H9 (cell line): ENCODE data around the gene TPRG1. TPM values are rescaled to one million over a fixed set of nuclear protein-coding genes. Genes with fewer than 3 reads are reported as not detected.

ENCODE experiments used
- DNase-seq: peaks from one replicate; pipeline ENCODE4 v3.0.0-alpha.2; 2017
- H2AFZ ChIP-seq: one replicate; pipeline ENCODE4 v1.6.1; 2013; ENCODE audit warnings: mild to moderate bottlenecking, low read length, control low read depth, moderate library complexity
- H2AK5ac ChIP-seq: 2 replicates; pipeline ENCODE4 v1.6.1; 2013; ENCODE audit warnings: low read length, control low read depth, mixed read lengths; ENCODE audit not compliant: insufficient read length
- H2BK120ac ChIP-seq: one replicate; pipeline ENCODE4 v1.6.1; 2013; ENCODE audit warnings: low read depth, mild to moderate bottlenecking, low read length, control low read depth, inconsistent platforms; ENCODE audit not compliant: poor library complexity, severe bottlenecking
- H2BK12ac ChIP-seq: 2 replicates; pipeline ENCODE4 v1.6.1; 2013; ENCODE audit warnings: low read length, control low read depth, mixed read lengths, low read depth; ENCODE audit not compliant: insufficient read length
- H2BK15ac ChIP-seq: 2 replicates; pipeline ENCODE4 v1.6.1; 2013; ENCODE audit warnings: low read depth, low read length, control low read depth
- H2BK20ac ChIP-seq: one replicate; pipeline ENCODE4 v1.6.1; 2013; ENCODE audit warnings: low read depth, mild to moderate bottlenecking, low read length, control low read depth, inconsistent platforms; ENCODE audit not compliant: poor library complexity, severe bottlenecking
- H2BK5ac ChIP-seq: 2 replicates; pipeline ENCODE4 v1.6.1; 2013; ENCODE audit warnings: low read length, control low read depth, mixed read lengths; ENCODE audit not compliant: insufficient read length
- H3K14ac ChIP-seq: 2 replicates; pipeline ENCODE4 v1.6.1; 2013; ENCODE audit warnings: low read length, control low read depth; ENCODE audit not compliant: insufficient read depth
- H3K18ac ChIP-seq: 2 replicates; pipeline ENCODE4 v1.6.1; 2013; ENCODE audit warnings: low read depth, mild to moderate bottlenecking, mixed read lengths, low read length, control low read depth; ENCODE audit not compliant: insufficient read length
- H3K23ac ChIP-seq: 2 replicates; pipeline ENCODE4 v1.6.1; 2013; ENCODE audit warnings: low read length, control low read depth, mixed read lengths, low read depth; ENCODE audit not compliant: insufficient read length
- H3K23me2 ChIP-seq: 2 replicates; pipeline ENCODE4 v1.6.1; 2013; ENCODE audit warnings: low read depth, mild to moderate bottlenecking, mixed read lengths, low read length, control low read depth; ENCODE audit not compliant: insufficient read length, poor library complexity, severe bottlenecking
- H3K27ac ChIP-seq: 2 replicates; pipeline ENCODE4 v1.5.1; 2013; ENCODE audit warnings: low read length, control low read depth, mixed read lengths, low read depth; ENCODE audit not compliant: insufficient read length
- H3K27me3 ChIP-seq: 2 replicates; pipeline ENCODE4 v1.6.1; 2013; ENCODE audit warnings: low read length, control low read depth, inconsistent platforms; ENCODE audit not compliant: insufficient read depth
- H3K4ac ChIP-seq: 2 replicates; pipeline ENCODE4 v1.6.1; 2013; ENCODE audit warnings: low read depth, mild to moderate bottlenecking, control low read depth, inconsistent platforms, low read length, moderate library complexity
- H3K4me1 ChIP-seq: 2 replicates; pipeline ENCODE4 v1.6.1; 2013; ENCODE audit warnings: low read length, control low read depth, inconsistent platforms; ENCODE audit not compliant: insufficient read depth
- H3K4me2 ChIP-seq: 2 replicates; pipeline ENCODE4 v1.6.1; 2013; ENCODE audit warnings: low read length, control low read depth, mixed read lengths; ENCODE audit not compliant: insufficient read length, insufficient read depth
- H3K56ac ChIP-seq: 2 replicates; pipeline ENCODE4 v1.6.1; 2013; ENCODE audit warnings: low read depth, mild to moderate bottlenecking, mixed read lengths, low read length, control low read depth; ENCODE audit not compliant: insufficient read length
- H3K79me1 ChIP-seq: 2 replicates; pipeline ENCODE4 v1.6.1; 2013; ENCODE audit warnings: low read depth, mild to moderate bottlenecking, moderate library complexity, low read length, control low read depth, inconsistent platforms; ENCODE audit not compliant: insufficient read depth, poor library complexity, severe bottlenecking
- H3K79me2 ChIP-seq: 2 replicates; pipeline ENCODE4 v1.6.1; 2013; ENCODE audit warnings: low read length, control low read depth, inconsistent platforms; ENCODE audit not compliant: insufficient read depth
- H3K9ac ChIP-seq: 2 replicates; pipeline ENCODE4 v1.6.1; 2013; ENCODE audit warnings: low read length, control low read depth, mixed read lengths; ENCODE audit not compliant: insufficient read length; ENCODE audit errors: extremely low read depth
- H3K9me3 ChIP-seq: one replicate; pipeline ENCODE4 v1.6.1; 2013; ENCODE audit warnings: low read depth, low read length, inconsistent platforms; ENCODE audit not compliant: control insufficient read depth
- H3T11ph ChIP-seq: one replicate; pipeline ENCODE4 v1.6.1; 2013; ENCODE audit warnings: mild to moderate bottlenecking, low read length, control low read depth, inconsistent platforms
- H4K20me1 ChIP-seq: one replicate; pipeline ENCODE4 v1.6.1; 2013; ENCODE audit not compliant: control insufficient read depth, insufficient read length, insufficient read depth
- H4K5ac ChIP-seq: 2 replicates; pipeline ENCODE4 v1.6.1; 2013; ENCODE audit warnings: low read depth, mild to moderate bottlenecking, mixed read lengths, low read length, control low read depth; ENCODE audit not compliant: insufficient read length
- H4K8ac ChIP-seq: replicated peaks from 2 replicates; pipeline ENCODE4 v1.6.1; 2013; ENCODE audit warnings: low read length, control low read depth, mixed read lengths, low read depth; ENCODE audit not compliant: insufficient read length
- H4K91ac ChIP-seq: 2 replicates; pipeline ENCODE4 v1.6.1; 2013; ENCODE audit warnings: low read depth, mild to moderate bottlenecking, moderate library complexity, mixed read lengths, low read length, control low read depth; ENCODE audit not compliant: insufficient read length
- H3K27ac Mint-ChIP-seq, 3 experiments: 2 replicates in 2 of 3; 3 replicates in 1 of 3; pipeline ENCODE4 v1.8.0; 2020 to 2021; ENCODE audit warnings: mixed read lengths in 3 of 3, mild to moderate bottlenecking in 1 of 3, moderate library complexity in 1 of 3
- H3K27me3 Mint-ChIP-seq: 2 replicates; pipeline ENCODE4 v1.8.0; 2021; ENCODE audit warnings: low read depth, mild to moderate bottlenecking, moderate library complexity, mixed read lengths
- H3K36me3 Mint-ChIP-seq, 3 experiments: 2 replicates in 2 of 3; 3 replicates in 1 of 3; pipeline ENCODE4 v1.8.0; 2020 to 2021; ENCODE audit warnings: low read depth in 3 of 3, mixed read lengths in 3 of 3; ENCODE audit not compliant: insufficient read depth in 1 of 3
- H3K4me1 Mint-ChIP-seq, 2 experiments: 2 replicates each; pipeline ENCODE4 v1.8.0; 2020; ENCODE audit warnings: mixed read lengths in 2 of 2
- H3K4me3 Mint-ChIP-seq, 2 experiments: 2 replicates in 1 of 2; 3 replicates in 1 of 2; pipeline ENCODE4 v1.8.0; 2020 to 2021; ENCODE audit warnings: mild to moderate bottlenecking in 2 of 2, mixed read lengths in 2 of 2, moderate library complexity in 1 of 2
- H3K9me3 Mint-ChIP-seq, 2 experiments: 2 replicates in 1 of 2; 3 replicates in 1 of 2; pipeline ENCODE4 v1.8.0; 2020; ENCODE audit warnings: mild to moderate bottlenecking in 2 of 2, mixed read lengths in 2 of 2, moderate library complexity in 1 of 2
- total RNA-seq: library from RNA; stranded (reverse); gene quantifications from 2 replicates; pipeline ENCODE4 v1.2.1, GENCODE V29; 2021
- TF ChIP-seq, protein P1 (sequence below): fragments of 200-600 bp; sonication (generic); conservative IDR thresholded peaks from 3 replicates; pipeline ENCODE4 v1.8.0; 2021; ENCODE audit warnings: antibody characterized with exemption, mild to moderate bottlenecking

Gene TPRG1
- total RNA-seq, 1 experiment from 2014 or later: 0.66 TPM

DNA sequence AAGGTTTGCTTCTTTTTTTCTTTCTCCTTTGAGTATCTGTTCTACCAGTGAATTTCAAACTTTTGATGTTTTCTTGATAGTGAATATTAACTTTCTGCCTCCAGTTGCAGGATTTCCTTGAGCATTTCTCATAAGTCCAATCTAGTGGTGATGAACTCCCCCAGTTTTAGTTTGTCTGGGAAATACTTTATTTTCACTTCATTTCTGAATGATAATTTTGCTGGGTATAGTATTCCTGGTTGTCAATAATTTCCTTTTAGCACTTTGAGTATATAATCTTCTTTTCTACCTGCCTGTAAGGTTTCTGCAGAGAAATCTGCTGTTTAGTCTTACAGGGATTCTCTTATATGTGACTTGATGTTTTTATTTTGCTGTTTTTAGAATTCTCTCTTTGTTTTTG is 21.0 kb downstream of the TPRG1 start:
- peaks cover 3 to 15% (median 3%) of the 10 kb centered on the region in 3 experiments; a peak in 6 of 7 replicates for H3K36me3 Mint-ChIP-seq
- TF ChIP-seq, protein P1, sequence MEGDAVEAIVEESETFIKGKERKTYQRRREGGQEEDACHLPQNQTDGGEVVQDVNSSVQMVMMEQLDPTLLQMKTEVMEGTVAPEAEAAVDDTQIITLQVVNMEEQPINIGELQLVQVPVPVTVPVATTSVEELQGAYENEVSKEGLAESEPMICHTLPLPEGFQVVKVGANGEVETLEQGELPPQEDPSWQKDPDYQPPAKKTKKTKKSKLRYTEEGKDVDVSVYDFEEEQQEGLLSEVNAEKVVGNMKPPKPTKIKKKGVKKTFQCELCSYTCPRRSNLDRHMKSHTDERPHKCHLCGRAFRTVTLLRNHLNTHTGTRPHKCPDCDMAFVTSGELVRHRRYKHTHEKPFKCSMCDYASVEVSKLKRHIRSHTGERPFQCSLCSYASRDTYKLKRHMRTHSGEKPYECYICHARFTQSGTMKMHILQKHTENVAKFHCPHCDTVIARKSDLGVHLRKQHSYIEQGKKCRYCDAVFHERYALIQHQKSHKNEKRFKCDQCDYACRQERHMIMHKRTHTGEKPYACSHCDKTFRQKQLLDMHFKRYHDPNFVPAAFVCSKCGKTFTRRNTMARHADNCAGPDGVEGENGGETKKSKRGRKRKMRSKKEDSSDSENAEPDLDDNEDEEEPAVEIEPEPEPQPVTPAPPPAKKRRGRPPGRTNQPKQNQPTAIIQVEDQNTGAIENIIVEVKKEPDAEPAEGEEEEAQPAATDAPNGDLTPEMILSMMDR: no peak
- Histone ChIP-seq H3K4me1 (no peaks in the 10 kb centered on the region), H3K9me3 (no peaks in the 10 kb centered on the region), H2AK5ac (no peak overlapping the region), H3K27ac (no peak overlapping the region), H4K8ac (no peak overlapping the region), H3K4me2 (no peak overlapping the region), H3K56ac (no peak overlapping the region), H2BK5ac (no peak overlapping the region), H4K20me1 (no peaks in the 10 kb centered on the region), H3K18ac (no peak overlapping the region), H3K79me1 (no peaks in the 10 kb centered on the region), H3K27me3 (no peaks in the 10 kb centered on the region), H3K23me2 (no peaks in the 10 kb centered on the region), H3T11ph (no peak overlapping the region), H3K14ac (no peak overlapping the region), H3K4ac (no peak overlapping the region), H2BK120ac (no peak overlapping the region), H4K5ac (no peak overlapping the region), H3K79me2 (no peaks in the 10 kb centered on the region), H3K9ac (no peak overlapping the region), H2BK20ac (no peak overlapping the region), H2AFZ (no peak overlapping the region), H3K23ac (no peak overlapping the region), H4K91ac (no peak overlapping the region), H2BK15ac (no peak overlapping the region), H2BK12ac (no peak overlapping the region)
- DNase-seq: no peak
- H3K27ac Mint-ChIP-seq: no peak overlapping the region
- H3K27me3 Mint-ChIP-seq: no peaks in the 10 kb centered on the region
- peaks cover 25 to 26% of the 10 kb centered on the region in 2 experiments for H3K9me3 Mint-ChIP-seq
- H3K4me1 Mint-ChIP-seq: no peaks in the 10 kb centered on the region
- no peak overlapping the region for H3K4me3 Mint-ChIP-seq
